HG02870 (cell line): ENCODE results near the gene CFAP91.
"Not testable (repeated sequence)": the region's sequence is repeated elsewhere in the genome, so short reads cannot be mapped to it uniquely, and the experiment has no call there.

Source experiments
- ATAC-seq: cut with Tn5 transposase; IDR thresholded peaks from one replicate; pipeline ENCODE4 v1.9.1; 2021; ENCODE audit warnings: mild to moderate bottlenecking, moderate library complexity; ENCODE audit not compliant: unreplicated experiment

The CFAP91 gene

DNA sequence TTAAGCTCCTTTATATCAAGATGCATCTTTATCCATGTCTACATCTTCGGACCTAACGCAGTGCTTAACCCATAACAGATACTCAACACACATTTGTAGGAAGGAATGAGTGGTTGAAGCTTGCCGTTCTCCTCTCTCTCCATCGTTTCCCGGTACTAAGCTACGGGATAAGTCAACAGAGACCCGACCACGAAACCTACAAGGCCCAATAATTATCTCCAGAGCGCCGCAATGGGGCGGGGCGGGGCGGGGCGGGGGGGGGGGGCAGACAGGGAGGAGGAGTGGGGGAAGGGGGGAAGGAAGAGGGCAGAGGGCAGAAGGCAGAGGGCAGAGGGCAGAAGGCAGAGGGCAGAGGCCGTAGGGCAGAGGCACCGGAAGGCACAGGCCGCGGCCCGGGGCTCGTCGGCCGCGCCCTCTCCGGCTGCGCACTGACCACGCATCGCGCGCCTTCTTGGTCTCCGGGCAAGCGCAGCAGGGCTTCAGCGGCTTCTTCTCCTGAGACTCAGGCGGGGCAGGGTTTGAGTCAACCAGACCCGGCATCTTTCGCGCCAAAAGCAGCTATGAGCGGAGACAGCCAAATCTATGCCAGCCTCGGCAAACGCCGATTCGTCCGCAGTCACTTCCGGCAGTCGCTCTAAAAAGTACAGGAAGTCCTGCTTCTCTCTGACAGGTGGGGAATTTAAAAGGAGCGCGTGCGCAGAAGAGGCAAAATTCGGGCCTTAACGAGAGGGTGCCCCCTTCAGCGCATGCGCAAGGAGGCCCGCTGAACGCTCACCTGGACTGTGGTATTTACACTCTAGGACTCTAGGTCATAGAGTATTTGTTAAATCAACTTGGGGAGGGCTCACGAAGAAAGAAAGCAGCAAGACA is 25.8 kb upstream of the CFAP91 start, which contains the start of gene COX17:
COX17 (minus strand) TSS at position 636 of the 870 bp plus-strand sequence; CDS start at position 540, 96 bp downstream.
- ATAC-seq = peak; percentile 89

DNA sequence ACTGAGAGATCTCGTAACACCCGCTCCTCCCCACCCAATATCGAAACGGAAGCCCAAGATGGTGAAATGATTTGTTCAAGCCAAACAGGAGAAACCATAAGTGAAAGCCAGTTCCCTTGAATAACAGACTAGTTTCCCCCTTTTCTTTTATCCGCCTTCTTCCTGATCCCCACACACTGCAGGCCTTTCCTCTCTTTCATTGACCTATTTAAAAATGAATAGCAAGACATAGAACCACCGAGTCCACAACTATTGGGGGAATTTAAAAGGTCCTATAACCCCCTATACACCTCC is 25.2 kb upstream of the CFAP91 start:
- ATAC-seq = no peak

GRCh38 chr3:119678209-119678608 is 24.6 kb upstream of the CFAP91 start:
- not testable (repeated sequence) for ATAC-seq

GRCh38 chr3:119679874-119680273 is 22.9 kb upstream of the CFAP91 start:
- no peak for ATAC-seq

GRCh38 chr3:119681279-119681678 is 21.5 kb upstream of the CFAP91 start:
- ATAC-seq = no peak

- ATAC-seq = no peak
Observed at GRCh38 chr3:119683421-119683820, 19.4 kb upstream of the CFAP91 start.

GRCh38 chr3:119690043-119690656 is 12.7 kb upstream of the CFAP91 start:
- ATAC-seq = no peak

DNA sequence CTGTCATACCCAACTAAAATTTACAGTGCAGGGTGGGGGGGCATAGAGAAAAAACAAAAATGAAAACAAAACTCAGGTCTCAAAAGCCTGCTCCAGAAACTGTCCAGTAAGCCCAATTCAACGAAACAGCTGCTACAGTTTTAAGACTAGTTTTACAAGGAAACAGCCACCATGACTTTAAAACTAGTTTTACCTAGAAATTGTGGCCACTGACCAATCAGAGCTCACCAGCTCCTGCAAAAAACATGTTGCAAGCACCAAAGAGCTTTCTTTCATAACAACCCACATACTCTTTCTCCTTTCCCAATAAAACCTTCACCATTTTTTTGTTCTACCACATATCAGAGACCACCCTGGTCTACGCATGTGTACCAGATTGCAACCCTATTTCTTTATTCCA is 7.3 kb upstream of the CFAP91 start:
- ATAC-seq = no peak

DNA sequence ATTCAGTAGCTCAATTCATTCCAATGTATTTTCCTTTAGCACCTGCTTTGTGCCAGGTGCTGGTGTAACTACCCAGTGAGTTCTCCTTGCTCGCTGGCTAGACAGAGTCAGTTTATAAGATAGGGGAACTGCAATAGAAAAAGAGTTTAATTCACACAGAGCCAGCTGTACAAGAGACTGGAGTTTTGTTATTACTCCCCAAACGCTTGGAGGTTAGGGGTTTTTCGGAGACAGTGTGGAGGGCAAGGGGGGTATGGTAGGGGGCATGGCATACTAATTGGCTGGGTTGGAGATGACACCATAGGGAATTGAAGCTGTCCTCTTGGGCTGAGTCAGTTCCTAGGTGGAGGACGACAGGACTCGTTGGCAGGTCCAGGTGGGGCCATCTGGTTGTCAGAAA is 5.4 kb upstream of the CFAP91 start:
- peak; percentile 54 for ATAC-seq

DNA sequence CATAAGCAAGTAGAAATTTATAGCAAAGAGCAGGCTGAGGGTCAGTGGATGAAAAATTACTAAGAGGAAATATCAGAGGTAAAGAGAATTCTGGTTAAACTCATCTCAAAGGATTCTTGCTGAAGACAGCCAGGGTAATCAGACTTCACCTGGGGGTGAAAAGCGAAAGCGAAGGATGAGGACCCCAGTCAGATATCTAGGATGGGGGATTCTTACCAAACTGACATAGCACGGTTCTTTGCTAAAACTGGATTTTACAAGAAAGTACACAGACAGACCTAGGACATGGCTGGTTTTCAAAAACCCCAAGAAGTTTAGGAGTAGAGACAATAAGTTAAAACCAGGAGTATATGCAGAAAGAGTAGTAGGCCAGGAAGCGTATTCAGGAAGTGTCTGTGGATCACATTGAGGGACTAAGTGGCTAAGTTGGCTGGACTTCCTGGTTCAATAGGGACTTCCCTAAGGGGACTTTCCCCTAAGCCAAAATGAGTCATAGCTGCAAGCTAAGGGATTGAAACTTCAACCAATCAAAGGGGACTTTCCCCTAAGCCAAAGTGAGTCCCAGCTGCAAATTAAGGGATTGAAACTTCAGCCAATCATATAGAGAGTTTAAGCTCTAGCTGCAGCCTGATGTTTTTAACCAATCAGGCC is 2.4 kb upstream of the CFAP91 start:
- ATAC-seq = peak; percentile 36

DNA sequence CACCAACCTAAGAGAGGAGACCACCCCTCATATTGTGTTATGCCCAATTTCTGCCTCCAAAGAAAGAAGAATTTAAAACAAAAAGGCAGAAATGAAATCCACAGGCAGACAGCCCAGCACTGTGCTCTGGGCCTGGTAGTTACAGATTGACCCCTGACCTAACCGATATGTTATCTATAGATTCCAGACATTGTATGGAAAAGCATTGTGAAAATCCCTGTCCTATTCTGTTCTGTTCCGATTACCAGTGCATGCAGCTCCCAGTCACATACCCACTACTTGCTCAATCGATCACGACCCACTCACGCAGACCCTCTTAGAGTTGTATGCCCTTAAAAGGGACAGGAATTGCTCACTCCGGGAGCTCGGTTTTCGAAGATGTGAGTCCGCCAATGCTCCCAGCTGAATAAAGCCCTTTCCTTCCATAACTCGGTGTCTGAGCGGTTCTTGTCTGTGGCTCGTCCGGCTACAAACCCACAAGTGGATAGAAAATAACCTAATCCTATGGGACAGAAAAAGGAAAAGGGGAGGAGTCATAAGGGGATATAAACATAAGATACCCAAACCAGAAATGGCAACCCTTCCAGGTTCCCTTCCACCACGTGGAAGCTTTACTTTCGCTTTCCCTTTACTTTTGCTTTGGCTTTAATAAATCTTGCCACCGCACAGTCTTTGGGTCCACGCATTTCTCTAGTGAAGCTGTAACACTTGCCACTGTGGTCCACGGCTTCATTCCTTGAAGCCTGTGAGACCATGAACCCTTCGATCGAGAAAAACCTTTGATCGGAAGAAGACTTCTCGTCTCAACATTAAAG is 1.7 kb upstream of the CFAP91 start:
- peak; percentile 14 for ATAC-seq

GRCh38 chr3:119703820-119704531 is 1.2 kb downstream of the CFAP91 start:
- no peak for ATAC-seq

DNA sequence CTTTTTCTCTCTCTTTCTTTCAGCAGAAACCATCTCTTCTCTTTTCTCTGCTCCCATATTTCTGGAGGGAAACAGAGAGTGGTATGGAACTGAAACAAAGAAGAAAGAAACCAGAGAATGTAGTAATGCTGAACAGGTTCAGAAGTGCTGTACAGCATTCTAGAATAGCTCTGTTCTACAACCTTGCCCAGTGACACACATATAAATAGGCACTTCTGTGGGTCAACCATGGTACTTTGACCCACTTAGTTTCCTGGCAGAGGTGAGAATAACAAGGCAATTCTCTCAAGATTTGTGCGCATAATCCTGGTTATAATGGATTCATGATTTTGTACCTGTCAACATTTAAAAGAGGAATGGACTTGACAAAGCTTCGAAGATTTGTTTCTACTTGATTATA is 12.3 kb downstream of the CFAP91 start:
- ATAC-seq = no peak

DNA sequence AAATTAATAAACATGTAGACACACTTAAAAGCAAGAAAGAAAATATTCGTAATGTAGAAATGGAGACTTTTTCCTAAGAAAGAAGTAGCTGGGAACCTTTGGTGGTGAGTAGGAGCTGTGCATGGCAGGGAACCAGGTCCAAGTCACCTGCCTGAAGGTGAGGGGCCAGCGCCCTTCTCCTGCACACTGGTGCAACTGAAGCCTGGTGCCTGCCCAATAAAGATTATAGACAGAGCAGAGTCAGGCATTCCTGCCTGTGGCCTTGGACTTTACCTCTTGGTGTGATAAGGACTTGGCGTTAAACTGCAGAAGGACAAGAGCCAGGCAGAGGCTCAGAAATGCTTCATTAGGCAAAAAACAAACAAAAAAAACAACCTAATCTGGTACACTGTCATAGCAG is 14.2 kb downstream of the CFAP91 start:
- ATAC-seq = no peak

GRCh38 chr3:119717520-119717919 is 14.7 kb downstream of the CFAP91 start:
- ATAC-seq = no peak

DNA sequence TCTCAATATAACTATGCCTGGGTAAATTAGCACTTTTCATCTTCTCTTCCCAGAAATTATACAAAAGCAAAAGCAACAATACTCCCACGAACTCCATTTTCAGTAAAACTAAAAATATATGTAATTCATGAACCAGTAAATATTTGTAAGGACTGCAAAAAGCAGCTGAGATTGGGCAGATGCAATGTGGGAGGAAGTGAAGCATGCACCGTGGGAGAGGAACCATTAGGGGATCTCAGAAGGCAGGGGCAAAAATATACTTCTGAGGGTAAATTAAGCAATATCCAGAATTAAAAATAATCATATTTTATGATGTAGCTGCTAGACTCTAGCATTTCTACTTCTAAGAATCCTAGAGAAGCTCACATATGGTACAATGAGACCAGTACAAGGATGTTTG is 20.2 kb downstream of the CFAP91 start:
- no peak for ATAC-seq

GRCh38 chr3:119726909-119727308 is 24.1 kb downstream of the CFAP91 start:
- ATAC-seq = no peak

DNA sequence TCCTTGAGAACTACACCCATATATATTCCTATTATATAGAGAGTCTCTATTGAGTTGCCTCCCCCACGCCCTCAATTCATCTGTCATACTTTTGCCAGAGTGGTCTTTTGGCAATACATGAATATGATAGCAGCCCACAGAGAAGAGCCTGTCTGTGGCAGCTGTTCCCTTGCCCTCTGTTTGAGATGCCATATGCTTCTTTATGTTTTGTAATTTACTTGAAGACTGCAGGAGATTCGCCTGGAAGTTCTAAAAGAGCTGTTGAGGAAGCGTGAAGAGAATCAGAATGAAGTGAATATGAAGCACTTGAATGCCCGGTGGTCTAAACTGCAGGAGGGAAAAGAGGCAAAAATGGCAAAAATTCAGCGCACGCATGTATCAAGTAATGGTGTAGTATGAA is 27.2 kb downstream of the CFAP91 start:
- no peak for ATAC-seq

DNA sequence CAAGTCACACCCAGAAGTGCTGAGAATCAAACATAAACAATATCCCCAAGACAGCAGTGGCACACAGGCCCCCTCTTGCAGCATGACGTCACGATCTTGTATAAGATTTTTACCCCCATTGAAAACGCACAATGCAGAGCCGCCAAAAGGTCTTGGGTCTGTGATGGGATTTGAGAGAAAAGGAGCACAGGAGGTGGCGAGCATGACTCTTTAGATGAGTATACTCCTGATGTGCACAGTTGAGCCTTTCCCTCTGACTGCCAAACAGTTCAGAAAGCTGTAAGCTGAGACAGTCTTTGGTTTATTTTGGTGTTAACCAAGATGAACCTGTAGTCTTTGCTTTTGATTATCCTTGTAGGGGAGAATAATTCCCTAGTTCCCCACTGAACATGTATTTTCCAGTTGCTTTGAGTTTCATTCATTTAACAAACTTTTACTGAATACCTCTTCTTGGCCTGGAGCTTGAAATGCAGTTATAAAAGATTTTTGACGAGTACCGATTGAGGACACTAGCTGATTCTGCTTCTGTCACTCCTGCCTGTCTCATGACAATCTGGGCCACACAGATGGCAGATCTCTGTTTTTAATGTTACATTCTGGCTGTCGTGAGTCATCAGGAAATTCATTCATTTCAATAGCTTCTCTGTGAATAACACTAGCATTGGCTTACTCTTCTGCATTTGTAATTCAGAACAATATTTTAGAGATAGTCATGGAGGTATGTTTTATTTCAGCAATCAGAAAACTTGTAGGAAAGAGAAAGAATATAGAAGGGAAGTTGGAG is 28.9 kb downstream of the CFAP91 start:
- no peak for ATAC-seq

DNA sequence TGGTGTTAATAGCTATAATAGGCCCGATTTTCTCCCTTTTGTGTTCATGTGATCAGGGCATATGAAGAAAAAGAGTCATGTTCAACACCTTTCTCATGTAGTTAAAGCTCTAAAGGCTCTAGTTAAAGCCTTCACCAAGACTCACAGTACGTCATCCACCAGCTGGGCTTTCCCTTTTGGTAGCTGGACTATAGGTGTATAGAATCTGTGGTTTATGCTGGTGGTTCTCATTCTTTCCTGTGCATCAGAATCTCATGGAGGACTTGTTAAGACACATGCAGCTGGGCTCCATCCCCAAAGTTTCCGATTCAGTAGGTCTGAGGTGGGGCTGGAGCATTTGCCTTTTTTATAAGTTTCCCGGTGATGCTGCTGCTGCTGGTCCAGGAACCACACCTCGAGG is 31.0 kb downstream of the CFAP91 start:
- peak; percentile 49 for ATAC-seq
